Measurements from ENCODE around the gene CHRD. TPM values are rescaled to one million over a fixed set of nuclear protein-coding genes. Genes with fewer than 3 reads are reported as not detected.

Gene CHRD
- total and polyA plus RNA-seq, 9 of the 15 experiments (the other 6 are each of a cell fraction or from before 2014, with no cell fraction given) = 0.11 to 1.3 (median 0.59) TPM; not detected in 3

DNA sequence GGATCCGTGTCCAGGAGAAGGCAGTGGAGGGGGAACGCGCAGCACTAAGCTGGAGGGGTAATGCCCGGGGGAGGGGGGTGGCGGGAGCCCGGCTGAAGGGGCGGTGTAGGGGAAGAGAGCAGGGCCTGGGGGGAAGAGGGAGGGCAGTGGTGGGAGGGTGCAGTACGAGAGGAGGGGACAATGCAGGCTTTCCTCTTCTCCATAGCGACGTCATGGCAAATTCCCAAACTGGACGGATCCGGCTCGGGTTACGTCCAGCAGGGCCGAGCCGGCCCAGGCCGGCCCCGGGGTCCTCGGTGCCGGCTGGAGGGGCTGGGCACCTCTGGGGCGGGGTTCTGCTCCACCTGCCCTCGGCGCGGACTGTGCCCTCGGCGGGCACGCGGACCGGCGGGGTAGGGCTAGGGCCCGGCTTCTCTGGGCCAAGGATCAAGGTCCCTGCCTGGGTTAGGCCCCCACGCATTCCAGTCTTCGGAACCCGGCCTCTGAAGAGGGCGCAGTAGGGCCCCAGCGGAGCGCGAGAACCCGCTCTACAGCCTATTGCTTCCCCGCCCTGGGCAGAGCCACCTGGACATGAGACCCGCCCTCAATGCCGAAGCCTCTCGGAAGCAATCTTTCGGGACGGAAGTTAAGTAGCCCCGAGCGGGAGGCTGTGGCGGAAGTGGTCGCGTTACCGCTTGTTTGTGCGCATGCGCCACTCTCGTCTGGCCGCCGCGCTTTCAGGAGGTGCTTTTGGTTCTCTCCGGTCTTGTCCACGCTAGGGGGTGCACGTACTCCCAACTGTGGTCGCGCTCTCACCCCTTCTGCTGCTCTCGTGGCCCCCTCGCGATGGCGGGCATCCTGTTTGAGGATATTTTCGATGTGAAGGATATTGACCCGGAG, 16.9 kb upstream of the CHRD start (continued):
- TF ChIP-seq, protein P1, sequence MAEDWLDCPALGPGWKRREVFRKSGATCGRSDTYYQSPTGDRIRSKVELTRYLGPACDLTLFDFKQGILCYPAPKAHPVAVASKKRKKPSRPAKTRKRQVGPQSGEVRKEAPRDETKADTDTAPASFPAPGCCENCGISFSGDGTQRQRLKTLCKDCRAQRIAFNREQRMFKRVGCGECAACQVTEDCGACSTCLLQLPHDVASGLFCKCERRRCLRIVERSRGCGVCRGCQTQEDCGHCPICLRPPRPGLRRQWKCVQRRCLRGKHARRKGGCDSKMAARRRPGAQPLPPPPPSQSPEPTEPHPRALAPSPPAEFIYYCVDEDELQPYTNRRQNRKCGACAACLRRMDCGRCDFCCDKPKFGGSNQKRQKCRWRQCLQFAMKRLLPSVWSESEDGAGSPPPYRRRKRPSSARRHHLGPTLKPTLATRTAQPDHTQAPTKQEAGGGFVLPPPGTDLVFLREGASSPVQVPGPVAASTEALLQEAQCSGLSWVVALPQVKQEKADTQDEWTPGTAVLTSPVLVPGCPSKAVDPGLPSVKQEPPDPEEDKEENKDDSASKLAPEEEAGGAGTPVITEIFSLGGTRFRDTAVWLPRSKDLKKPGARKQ (CRISPR knock-in tag; IDR thresholded peaks at IDR 0.05) = no peak
- TF ChIP-seq POLR2AphosphoS2 (IDR thresholded peaks at IDR 0.05; ENCODE audit: low read length) (peak; percentile 97), RUNX1 (IDR thresholded peaks at IDR 0.05; ENCODE audit: low read depth) (0 out of 2 replicates have a peak, but pooled peaks have one; percentile 67), HNRNPL (IDR thresholded peaks at IDR 0.05; ENCODE audit: low read depth, low read length) (peak; percentile 89), ELF1 (tag; IDR thresholded peaks at IDR 0.05) (peak; percentile 82), SMAD4 (CRISPR knock-in tag; conservative IDR thresholded peaks at IDR 0.05) (peak; percentile 43), POLR3A (IDR thresholded peaks at IDR 0.05; ENCODE audit: borderline replicate concordance, extremely low read depth, insufficient read depth, insufficient read length) (no peak), TBP (optimal IDR thresholded peaks at IDR 0.05; ENCODE audit: low read depth, low read length) (peak; percentile 85)
- TF ChIP-seq, protein P2, sequence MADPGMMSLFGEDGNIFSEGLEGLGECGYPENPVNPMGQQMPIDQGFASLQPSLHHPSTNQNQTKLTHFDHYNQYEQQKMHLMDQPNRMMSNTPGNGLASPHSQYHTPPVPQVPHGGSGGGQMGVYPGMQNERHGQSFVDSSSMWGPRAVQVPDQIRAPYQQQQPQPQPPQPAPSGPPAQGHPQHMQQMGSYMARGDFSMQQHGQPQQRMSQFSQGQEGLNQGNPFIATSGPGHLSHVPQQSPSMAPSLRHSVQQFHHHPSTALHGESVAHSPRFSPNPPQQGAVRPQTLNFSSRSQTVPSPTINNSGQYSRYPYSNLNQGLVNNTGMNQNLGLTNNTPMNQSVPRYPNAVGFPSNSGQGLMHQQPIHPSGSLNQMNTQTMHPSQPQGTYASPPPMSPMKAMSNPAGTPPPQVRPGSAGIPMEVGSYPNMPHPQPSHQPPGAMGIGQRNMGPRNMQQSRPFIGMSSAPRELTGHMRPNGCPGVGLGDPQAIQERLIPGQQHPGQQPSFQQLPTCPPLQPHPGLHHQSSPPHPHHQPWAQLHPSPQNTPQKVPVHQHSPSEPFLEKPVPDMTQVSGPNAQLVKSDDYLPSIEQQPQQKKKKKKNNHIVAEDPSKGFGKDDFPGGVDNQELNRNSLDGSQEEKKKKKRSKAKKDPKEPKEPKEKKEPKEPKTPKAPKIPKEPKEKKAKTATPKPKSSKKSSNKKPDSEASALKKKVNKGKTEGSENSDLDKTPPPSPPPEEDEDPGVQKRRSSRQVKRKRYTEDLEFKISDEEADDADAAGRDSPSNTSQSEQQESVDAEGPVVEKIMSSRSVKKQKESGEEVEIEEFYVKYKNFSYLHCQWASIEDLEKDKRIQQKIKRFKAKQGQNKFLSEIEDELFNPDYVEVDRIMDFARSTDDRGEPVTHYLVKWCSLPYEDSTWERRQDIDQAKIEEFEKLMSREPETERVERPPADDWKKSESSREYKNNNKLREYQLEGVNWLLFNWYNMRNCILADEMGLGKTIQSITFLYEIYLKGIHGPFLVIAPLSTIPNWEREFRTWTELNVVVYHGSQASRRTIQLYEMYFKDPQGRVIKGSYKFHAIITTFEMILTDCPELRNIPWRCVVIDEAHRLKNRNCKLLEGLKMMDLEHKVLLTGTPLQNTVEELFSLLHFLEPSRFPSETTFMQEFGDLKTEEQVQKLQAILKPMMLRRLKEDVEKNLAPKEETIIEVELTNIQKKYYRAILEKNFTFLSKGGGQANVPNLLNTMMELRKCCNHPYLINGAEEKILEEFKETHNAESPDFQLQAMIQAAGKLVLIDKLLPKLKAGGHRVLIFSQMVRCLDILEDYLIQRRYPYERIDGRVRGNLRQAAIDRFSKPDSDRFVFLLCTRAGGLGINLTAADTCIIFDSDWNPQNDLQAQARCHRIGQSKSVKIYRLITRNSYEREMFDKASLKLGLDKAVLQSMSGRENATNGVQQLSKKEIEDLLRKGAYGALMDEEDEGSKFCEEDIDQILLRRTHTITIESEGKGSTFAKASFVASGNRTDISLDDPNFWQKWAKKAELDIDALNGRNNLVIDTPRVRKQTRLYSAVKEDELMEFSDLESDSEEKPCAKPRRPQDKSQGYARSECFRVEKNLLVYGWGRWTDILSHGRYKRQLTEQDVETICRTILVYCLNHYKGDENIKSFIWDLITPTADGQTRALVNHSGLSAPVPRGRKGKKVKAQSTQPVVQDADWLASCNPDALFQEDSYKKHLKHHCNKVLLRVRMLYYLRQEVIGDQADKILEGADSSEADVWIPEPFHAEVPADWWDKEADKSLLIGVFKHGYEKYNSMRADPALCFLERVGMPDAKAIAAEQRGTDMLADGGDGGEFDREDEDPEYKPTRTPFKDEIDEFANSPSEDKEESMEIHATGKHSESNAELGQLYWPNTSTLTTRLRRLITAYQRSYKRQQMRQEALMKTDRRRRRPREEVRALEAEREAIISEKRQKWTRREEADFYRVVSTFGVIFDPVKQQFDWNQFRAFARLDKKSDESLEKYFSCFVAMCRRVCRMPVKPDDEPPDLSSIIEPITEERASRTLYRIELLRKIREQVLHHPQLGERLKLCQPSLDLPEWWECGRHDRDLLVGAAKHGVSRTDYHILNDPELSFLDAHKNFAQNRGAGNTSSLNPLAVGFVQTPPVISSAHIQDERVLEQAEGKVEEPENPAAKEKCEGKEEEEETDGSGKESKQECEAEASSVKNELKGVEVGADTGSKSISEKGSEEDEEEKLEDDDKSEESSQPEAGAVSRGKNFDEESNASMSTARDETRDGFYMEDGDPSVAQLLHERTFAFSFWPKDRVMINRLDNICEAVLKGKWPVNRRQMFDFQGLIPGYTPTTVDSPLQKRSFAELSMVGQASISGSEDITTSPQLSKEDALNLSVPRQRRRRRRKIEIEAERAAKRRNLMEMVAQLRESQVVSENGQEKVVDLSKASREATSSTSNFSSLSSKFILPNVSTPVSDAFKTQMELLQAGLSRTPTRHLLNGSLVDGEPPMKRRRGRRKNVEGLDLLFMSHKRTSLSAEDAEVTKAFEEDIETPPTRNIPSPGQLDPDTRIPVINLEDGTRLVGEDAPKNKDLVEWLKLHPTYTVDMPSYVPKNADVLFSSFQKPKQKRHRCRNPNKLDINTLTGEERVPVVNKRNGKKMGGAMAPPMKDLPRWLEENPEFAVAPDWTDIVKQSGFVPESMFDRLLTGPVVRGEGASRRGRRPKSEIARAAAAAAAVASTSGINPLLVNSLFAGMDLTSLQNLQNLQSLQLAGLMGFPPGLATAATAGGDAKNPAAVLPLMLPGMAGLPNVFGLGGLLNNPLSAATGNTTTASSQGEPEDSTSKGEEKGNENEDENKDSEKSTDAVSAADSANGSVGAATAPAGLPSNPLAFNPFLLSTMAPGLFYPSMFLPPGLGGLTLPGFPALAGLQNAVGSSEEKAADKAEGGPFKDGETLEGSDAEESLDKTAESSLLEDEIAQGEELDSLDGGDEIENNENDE (IDR thresholded peaks at IDR 0.05; ENCODE audit: low read depth, low read length) = no peak
- TF ChIP-seq, protein P3, sequence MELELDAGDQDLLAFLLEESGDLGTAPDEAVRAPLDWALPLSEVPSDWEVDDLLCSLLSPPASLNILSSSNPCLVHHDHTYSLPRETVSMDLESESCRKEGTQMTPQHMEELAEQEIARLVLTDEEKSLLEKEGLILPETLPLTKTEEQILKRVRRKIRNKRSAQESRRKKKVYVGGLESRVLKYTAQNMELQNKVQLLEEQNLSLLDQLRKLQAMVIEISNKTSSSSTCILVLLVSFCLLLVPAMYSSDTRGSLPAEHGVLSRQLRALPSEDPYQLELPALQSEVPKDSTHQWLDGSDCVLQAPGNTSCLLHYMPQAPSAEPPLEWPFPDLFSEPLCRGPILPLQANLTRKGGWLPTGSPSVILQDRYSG (tag; conservative IDR thresholded peaks at IDR 0.05; ENCODE audit: low read depth) = no peak
- TF ChIP-seq, protein P4, sequence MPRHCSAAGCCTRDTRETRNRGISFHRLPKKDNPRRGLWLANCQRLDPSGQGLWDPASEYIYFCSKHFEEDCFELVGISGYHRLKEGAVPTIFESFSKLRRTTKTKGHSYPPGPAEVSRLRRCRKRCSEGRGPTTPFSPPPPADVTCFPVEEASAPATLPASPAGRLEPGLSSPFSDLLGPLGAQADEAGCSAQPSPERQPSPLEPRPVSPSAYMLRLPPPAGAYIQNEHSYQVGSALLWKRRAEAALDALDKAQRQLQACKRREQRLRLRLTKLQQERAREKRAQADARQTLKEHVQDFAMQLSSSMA (CRISPR knock-in tag; IDR thresholded peaks at IDR 0.05) = peak; percentile 42; the same call in 1 of the 2 replicates

Data from K562 (cell line).